ENCODE results near the gene KCNIP4. TPM values are rescaled to one million over a fixed set of nuclear protein-coding genes. Genes with fewer than 3 reads are reported as not detected.

The KCNIP4 gene
- total and polyA plus RNA-seq, 2 of the 4 experiments (the other 2 are of a cell fraction) = not detected

DNA sequence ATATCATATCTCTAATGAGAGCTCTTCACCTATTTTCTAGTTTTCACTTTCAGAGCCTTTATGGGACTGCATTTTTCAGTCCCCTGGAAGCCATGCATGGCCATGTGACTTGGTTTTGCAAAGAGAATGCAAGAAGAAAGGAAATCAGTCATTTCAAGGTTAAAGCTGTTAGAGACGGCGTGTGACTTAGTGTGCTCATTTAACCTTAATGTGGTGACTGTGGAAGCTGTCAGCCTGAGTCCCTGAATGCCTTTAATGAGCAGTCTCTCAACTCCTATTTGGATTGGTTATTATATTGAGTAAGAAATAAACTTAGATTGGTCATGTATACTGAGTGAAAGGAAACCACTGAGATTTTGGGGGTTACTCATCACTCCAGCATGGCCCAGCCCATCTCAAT, 212.7 kb downstream of the KCNIP4 start:
- no peak for DNase-seq
- Histone ChIP-seq H3K23ac (ENCODE audit: low read depth, low read length) (no peak overlapping the region), H2BK15ac (ENCODE audit: low read depth, low read length) (no peak overlapping the region), H2AFZ (replicated peaks; ENCODE audit: low read length, poor library complexity) (no peak overlapping the region), H3K9me1 (ENCODE audit: insufficient read depth, low read length) (no peaks in the 10 kb centered on the region), H3K4me1 (ENCODE audit: control insufficient read depth, insufficient read depth, low read length) (no peaks in the 10 kb centered on the region), H3K79me1 (ENCODE audit: low read depth in 1 of 2, low read length in 2 of 2) (no peaks in the 10 kb centered on the region), H3K4ac (ENCODE audit: low read depth, low read length) (no peak overlapping the region), H4K8ac (ENCODE audit: low read depth in 2 of 2, low read length in 2 of 2) (no peak overlapping the region), H2AK9ac (replicated peaks; ENCODE audit: low read depth, low read length, poor library complexity) (no peak overlapping the region), H4K5ac (ENCODE audit: low read depth, low read length) (no peak overlapping the region), H3K9ac (ENCODE audit: low read depth, low read length) (no peak overlapping the region), H2BK20ac (ENCODE audit: low read depth, low read length) (no peak overlapping the region), H4K91ac (ENCODE audit: insufficient read depth, low read depth, low read length) (no peak overlapping the region), H3K9me3 (ENCODE audit: control insufficient read depth, insufficient read depth, low read length) (no peaks in the 10 kb centered on the region), H3K27ac (ENCODE audit: insufficient read depth, low read length) (no peak overlapping the region), H3K4me2 (ENCODE audit: low read depth, low read length) (no peak overlapping the region), H4K20me1 (ENCODE audit: insufficient read depth, low read length) (no peaks in the 10 kb centered on the region), H3K27me3 (ENCODE audit: control insufficient read depth, insufficient read depth, low read length) (no peaks in the 10 kb centered on the region), H3K56ac (ENCODE audit: extremely low read depth, insufficient read depth, low read length) (no peak overlapping the region), H3K36me3 (ENCODE audit: control insufficient read depth, insufficient read depth, low read length) (no peaks in the 10 kb centered on the region), H2AK5ac (ENCODE audit: low read depth, low read length) (no peak overlapping the region), H3K4me3 (ENCODE audit: insufficient read depth, low read depth, low read length) (no peak overlapping the region), H2BK120ac (ENCODE audit: low read depth, low read length) (no peak overlapping the region), H3K14ac (replicated peaks; ENCODE audit: low read depth, low read length) (no peak overlapping the region), H2BK5ac (ENCODE audit: low read depth, low read length, poor library complexity, severe bottlenecking) (no peak overlapping the region), H3K18ac (ENCODE audit: low read depth, low read length) (no peak overlapping the region)
- BruUV-seq (replicated peaks) = no TSS peak
- CTCF ChIA-PET = no interaction called here
- ATAC-seq (ENCODE audit: low read depth) = no peak
- dilution Hi-C loops (cut with HindIII; ENCODE audit: low sequenced_read_pairs, unreplicated experiment) = no loop called here
- in situ Hi-C loops (cut with MboI; ENCODE audit: low sequenced_read_pairs) = no loop called here
- TF ChIP-seq FOS (IDR thresholded peaks at IDR 0.05; ENCODE audit: low read depth, low read length) (no peak), MAZ (IDR thresholded peaks at IDR 0.05; ENCODE audit: borderline replicate concordance, low read depth, low read length) (no peak), MAFK (IDR thresholded peaks at IDR 0.05; ENCODE audit: low read depth, low read length) (no peak), RFX5 (IDR thresholded peaks at IDR 0.05; ENCODE audit: low read depth, low read length) (no peak), BHLHE40 (IDR thresholded peaks at IDR 0.05; ENCODE audit: low read depth, low read length) (no peak), CEBPB (IDR thresholded peaks at IDR 0.05; ENCODE audit: low read depth, low read length) (no peak)
- POLR2A ChIA-PET (ENCODE audit: unreplicated experiment) = no interaction called here
- no CpG with 5 or more reads among the region's 2 CpGs for WGBS, 2 experiments (ENCODE audit: extremely low coverage in 2 of 2, insufficient read length in 1 of 2)
- intact Hi-C loops (cut with micrococcal nuclease) = no loop called here
